SKM-1 treated with dmso at 0.1 percent for 144 hours (cell line): ENCODE data around the gene CDK18.
A peak's percentile ranks its signal among the peaks of the same experiment; 100 is the strongest.

ENCODE experiments used
- DNase-seq: peaks from one replicate; lab custom pipeline; 2025; ENCODE audit not compliant: unreplicated experiment; lab: John Stamatoyannopoulos, UW

Gene CDK18

DNA sequence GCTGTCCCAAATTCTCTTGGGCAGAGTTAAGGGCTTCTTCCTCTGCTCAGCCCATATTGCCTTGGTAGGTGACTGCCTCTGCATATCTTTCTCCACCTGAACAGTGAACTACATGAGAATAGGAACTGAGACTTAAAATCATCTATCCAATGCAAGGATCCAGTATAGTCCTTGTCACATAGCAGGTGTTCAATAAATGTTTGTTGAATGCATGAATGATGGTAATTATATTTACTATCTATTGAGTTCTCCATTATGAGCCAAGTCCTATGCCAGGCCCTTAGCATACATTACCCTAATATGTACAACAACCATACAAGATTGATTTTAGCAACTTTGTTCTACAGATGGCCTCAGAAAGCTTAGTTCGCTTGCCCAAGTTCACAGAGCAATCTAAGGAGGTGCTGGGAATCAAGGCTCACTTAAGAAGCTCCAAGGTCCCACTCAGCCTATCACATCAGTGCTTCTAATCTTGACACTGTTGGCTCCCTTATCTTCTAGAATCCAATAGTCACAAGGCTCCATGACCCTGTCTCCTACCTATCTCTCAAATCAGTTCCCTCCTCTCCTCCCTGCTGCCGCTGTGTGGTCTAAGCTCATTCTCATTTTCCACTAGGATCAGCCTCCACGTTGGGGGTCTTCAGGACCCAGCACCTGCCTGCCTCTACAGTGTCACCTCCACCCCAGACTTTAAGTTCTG is 2.2 kb upstream of the CDK18 start:
- no peak for DNase-seq

DNA sequence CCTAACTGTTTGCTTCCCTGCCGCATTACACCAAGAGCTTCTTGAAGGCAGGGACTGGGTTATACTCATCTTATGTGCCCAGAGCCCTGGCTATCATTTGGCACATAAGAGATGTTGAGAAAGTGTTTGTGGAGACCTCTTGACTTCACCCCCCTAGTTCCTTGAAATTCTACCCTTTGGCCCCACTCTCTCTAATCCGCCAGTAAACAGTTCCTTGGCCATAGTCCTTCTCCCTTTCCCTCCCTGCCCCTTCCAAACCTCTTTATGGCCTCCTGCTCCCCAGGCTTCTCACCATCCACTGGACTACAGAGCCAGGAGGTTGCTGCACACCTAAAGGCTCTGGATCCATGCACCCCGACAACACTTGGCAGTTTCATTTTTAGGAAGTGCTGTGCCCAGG is 1.5 kb upstream of the CDK18 start:
- no peak for DNase-seq

- DNase-seq = no peak
Observed at GRCh38 chr1:205505076-205505729, 734 bp downstream of the CDK18 start.

DNA sequence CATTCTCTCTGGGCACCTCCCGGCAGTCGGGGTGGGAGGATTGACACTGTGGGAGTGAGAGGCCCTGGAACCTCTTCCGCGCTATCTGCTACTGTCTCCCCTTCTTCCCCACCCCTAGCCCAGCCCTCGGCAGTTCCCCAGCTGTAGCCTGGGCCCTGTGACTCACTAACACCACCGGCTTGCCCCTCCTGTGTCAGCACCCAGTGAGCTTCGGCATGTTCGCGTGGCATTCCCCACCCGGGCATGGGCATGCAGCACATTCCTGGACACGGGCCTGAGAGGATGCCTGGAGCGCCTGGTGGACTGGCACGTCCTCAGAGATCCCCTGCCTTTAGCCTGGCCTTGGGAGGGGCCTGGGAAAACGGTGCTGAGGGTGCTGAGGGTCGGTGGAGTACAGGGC is 1.3 kb downstream of the CDK18 start:
- DNase-seq = no peak

DNA sequence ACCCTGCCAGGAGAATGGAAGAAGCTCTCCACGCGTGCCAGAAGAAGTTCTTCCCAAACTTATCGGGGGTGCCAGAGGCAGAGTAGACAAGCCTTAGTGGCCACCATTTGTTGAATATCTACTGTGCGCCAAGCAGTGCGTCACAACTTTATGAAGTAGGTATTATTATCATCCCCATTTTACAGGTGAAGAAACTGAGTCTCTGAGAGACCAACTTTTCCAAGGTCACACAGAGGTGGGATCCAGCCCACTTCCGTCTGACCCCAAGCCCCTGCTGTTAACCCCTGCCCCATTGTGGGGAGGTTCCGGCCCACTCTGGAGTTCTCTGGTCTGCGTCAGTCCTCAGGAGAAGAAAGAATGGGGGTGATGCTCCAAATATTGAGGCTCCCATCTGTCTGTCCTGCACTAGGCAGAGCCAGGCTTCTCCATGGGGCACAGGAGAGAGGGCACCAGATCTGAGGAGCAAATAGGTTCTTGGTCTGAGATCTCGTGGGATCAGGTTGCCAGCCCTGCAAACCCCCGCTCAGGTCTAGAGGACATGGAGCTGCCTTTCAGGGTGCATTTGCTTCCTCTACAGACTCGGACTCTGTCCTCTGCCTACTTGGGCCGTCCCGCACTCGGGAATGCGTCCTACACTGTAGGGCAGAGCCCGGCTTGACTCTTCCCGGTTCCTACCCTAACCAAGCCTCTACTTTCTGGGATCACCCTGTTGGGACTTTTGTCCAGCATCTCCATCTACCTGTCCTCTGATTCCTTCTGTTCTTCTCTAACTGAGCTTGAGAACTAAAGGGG is 2.1 kb downstream of the CDK18 start:
- DNase-seq = no peak

DNA sequence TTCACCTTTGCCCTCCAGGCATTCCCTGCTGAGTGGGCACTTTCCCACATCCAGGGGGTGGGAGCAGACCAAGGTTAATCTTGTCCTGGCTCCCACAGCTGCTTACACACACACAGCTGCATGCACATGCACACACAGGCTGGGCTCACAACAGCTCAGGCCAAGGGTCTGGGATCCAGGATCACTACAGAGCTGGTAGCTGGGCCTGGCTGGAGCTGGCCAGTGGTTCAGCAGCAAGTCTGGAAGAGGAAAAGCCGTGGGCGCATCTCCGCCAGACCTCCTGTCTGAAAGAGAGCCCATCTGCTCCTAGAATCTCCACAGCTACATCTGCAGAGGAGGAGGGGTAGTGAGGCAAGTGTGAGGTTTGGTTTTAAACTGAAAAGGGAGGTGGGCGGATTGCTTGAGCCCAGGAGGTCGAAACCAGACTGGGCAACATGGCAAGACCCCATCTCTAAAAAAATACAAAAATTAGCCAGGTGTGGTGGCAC is 3.8 kb downstream of the CDK18 start:
- no peak for DNase-seq

DNA sequence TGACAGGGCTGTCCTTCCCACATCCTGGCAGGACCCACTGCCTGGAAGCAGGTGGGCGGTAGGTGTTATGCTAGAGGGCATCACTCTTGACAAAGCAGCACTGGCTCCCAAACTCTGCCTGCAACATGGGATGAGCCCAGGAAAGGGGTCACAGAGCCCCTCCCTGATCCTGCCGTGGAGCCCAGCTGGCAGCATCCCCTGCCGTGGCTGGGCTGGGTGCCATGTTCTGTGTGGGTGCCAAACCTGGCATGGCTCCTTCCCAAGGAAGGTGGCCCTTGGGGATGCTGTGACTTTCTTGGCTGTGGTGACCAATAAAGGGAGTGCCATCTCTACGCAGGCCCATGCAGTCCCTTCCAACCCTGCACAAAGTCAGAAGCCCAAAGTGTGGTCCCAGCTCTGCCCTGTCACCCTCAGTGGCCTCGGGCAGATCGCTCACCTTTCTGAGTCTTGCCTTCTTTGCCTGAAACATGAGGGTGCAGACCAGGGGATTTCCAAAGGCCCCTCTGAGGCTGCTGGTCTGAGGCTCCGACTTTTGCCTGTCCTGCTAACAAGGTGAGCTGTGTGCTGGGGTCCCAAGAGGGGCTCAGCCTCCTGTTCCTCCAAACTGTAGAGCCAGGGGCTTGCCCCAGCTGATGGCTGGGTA is 6.0 kb downstream of the CDK18 start:
- DNase-seq = no peak

GRCh38 chr1:205510951-205511330 is 6.5 kb downstream of the CDK18 start:
- DNase-seq = no peak

- peak; percentile 25 for DNase-seq
Observed at GRCh38 chr1:205512059-205513045, 7.9 kb downstream of the CDK18 start.

GRCh38 chr1:205513774-205514173 is 9.3 kb downstream of the CDK18 start:
- no peak for DNase-seq

DNA sequence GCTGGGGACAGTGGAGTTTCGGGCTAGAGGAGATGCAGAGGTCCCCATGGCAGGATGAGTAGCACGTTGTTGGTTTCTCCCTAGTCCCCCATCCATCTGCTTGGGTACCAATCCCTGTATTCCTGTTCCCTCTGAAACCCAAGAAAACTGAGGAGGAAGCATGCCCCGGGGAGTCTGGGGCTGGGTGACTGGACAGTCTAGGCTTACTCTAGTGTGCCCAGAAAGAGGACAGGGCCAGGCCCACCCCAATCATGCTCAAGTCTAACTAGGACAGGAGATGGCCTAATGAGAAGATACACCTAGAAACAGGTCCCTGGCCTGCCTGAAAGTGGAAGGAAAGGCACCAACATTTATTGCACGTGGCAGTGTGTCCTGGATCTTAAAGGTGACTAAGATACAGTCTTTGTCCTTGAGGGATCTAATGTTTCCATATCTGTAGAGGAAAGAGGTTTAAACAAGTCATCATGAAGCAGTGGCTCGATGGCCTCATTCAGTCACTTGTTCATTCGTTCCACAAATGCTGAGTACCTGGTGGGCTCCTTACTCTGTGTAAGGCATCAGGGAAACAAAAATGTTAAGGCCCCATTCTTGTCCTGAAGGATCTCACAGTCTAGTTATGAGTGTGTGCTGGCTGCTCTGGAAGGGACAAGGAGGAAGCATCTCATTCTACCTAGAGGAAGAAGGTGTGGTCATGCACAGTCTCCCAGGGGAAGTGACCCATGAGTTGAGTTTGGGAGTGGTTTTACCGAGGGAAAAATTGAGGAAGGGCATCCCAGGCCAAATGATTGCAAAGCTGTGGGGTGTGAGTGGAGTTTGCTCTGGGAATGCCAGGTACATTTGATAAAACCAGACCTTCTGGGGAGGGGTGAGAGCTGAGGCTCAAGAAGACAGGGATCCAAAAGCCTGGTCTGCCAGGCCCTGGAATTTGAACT is 10.0 kb downstream of the CDK18 start:
- no peak for DNase-seq

GRCh38 chr1:205515781-205516253 is 11.3 kb downstream of the CDK18 start:
- DNase-seq = no peak

- DNase-seq = no peak
Observed at GRCh38 chr1:205516362-205516761, 11.9 kb downstream of the CDK18 start.

GRCh38 chr1:205517288-205517687 is 12.8 kb downstream of the CDK18 start:
- no peak for DNase-seq

DNA sequence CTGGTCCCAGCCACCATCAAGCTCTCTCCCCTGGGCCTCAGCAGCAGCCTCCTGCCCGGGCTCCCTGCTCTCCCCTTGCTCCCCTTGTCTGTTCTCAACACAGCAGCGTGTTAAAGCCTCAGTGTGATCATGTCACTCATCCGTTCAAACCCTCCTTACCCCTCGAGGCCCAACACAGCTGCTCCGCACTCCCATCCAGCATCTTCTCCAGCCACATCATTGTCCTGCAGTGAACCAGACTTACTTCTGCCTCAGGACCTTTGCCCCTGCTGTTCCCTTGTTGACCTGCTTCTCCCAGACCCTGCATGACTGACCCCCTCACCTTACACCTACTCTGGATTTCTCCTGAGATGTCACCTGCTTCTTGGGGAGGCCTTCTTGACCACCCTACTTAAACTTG is 13.3 kb downstream of the CDK18 start:
- DNase-seq = no peak

DNA sequence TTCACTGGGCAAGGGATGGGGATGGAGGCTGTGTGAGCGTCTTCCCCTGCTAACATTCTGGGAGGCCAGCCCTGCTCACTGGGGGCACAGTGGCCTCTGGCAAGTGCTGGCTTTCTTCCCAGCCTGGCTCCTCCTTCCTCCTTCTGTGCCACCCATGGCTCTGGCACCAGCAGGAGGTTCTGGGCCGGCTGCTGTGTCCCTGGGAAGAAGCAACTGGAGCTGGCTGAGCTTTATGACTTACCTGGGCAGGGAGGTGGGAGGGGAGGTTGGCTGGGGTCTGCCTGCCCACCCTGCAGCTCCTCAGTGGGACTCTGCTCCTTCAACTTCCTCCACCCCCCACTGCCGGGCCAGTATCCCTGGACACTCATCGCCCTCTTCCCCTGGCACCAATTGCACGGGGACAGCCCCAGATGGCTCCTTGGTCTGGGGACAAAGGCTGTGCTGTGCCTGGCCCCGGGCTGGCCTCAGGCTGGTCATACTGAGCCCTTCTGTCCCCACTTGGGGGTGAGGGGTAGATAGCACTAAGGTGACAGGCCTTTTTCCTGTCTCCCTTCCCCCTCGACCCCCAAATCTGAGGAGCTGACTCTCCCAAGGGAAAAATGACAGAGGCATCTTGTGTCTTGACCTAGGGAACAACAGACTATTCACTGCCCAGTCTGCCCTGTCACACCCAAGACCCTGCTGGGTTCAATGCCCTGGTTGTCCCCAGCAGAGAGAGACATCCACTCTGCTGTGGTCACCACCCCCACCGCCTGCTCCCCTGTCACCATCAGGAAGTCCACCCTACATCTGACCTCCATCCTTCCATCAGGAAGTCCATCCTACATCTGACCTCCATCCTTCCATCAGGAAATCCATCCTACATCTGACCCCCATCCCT is 14.4 kb downstream of the CDK18 start:
- no peak for DNase-seq

- DNase-seq = no peak
Observed at GRCh38 chr1:205519541-205520131, 15.2 kb downstream of the CDK18 start.

DNA sequence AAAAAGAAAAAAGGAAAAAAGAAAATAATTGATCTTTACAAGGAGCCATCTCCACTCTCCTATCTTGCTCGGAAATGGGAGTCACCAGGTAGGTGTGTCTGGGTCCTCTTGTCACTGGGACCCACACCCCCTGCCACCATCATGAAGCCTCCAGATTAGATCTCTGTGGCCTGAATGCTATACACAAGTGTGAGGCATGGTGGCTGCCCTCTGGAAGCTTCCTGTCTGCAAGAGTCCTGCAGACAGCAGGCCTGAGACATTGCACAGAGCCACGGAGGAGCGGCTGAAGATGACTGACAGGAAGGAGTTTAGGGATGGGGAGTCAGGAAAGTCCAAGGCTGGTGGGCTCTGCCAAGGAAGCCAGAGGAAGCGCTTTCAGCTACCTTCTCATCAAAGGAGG is 16.2 kb downstream of the CDK18 start:
- no peak for DNase-seq
